Activated T-helper 9 cell treated with anti-CD3 and anti-CD28 coated beads, Interleukin-2, amount 50 U/mL, for 16 hours (primary cell): ENCODE results near the gene UCHL1.
"Not testable (repeated sequence)": the region's sequence is repeated elsewhere in the genome, so short reads cannot be mapped to it uniquely, and the experiment has no call there.

Experiments
- DNase-seq: peaks from one replicate; pipeline ENCODE4 v3.0.0-alpha.2; 2020; ENCODE audit warnings: low read depth

UCHL1 gene

DNA sequence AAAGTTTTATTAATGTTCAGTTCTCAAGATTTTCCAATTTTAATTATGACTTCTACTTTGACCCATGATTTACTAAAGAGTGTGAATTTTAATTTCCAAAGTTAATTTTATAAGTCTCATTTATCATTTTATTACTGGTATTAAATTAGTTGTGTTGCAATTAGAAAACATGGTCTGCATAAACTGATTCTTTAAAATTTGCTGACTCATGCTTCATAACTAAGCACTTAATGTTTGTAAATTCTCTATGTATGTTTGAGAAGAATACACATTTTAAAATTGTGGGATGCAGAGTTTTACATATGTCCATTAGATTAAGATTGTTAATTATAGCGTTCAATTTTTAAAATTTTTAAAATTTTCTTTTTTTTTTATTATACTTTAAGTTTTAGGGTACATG lies 20.2 kb upstream of the UCHL1 start:
- no peak for DNase-seq

- DNase-seq = no peak
Measured at GRCh38 chr4:41241919-41242318, 14.8 kb upstream of the UCHL1 start.

GRCh38 chr4:41245983-41246382 lies 10.7 kb upstream of the UCHL1 start:
- no peak for DNase-seq

DNA sequence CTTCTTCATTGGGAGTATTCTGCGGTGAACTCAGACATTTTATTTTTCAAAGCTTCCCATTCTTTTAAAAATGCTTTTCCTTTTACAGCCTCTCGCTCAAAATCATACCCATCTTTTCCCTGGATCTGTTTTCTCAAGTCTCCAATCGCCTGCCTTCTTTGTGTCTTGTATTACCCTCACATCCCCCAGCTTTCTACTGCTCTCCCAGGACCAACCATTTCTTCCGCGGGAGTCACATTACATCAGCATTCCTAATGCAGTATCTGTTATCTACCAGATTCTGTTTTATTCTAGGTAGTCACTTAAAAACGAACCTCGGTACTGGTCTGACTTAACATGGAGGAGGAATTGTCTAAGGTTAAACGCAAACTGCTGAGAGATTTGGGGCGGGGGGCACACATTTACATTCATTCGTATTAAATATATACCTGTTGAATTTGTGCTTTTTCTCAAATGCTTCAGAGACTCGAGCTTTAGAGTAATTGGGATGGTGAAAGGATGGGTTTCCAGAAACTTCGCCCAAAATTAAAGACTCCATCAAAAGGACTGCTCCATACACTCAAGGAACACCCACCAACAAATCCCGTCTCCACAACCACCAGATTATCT lies 493 bp upstream of the UCHL1 start:
- no peak for DNase-seq

DNA sequence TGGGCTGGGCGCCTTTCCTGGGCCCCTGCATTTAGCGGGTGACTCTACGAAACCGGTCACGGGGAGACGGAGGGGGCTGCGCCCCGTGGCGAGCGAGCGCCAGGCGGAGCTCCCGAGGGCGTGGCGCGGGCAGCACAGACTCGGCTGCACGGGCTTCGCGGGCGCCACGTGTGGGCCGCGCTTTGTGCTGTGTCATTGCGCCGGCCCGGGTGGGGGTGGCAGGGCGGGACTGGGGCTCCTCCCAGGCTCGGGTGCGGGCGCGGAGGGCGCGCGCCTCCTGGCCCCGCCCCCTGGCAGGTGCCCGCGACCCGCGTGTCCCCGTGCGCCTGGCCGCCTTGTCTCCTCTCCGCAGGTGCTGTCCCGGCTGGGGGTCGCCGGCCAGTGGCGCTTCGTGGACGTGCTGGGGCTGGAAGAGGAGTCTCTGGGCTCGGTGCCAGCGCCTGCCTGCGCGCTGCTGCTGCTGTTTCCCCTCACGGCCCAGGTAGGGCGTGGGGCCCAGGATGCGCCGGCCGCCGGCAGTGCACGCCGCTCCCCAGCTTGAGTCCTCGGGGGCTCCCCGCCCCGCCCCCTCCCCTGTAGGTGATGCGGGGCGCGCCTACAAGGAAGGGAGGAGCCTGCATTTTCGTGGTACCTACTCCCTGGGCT lies 651 bp downstream of the UCHL1 start:
- DNase-seq = no peak

DNA sequence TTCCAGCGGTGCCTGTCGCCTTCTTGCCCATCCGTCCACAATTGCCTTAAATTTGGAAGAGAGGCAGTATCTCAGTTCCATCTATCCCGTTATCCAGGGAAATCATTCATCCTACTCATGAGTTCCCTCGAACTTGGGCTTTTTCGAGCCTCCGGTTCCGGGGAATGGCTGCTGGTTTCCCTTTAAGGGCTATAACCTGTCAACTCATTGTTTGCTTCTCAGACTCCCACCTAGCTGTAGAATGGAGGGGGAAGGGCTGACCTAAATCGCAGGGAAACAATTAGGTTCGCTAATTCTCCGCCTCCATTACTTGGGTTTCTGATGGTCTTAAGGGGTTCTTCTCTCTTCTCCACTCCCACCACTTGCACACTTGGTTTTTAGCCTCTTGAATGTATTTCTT lies 1.2 kb downstream of the UCHL1 start:
- no peak for DNase-seq

DNA sequence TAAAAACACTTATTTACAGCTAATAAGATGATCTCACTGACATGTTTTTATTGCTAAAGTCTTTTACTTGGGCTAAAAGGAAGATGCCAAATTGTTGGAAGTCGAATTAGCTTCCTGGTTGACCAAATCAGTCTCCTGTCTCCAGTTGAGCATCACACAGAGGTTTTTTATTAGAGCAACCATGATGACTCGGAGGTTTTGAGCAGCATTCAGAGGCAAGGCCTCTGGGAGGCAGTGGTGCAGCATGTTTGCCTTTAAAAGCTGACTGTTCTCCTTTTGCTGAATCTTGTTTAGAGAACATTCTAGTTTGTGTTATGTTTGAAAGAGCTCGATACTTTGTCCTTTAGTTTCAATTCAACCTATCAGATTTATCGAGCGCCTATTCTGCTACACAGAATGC lies 2.1 kb downstream of the UCHL1 start:
- DNase-seq = no peak

GRCh38 chr4:41260116-41260733 lies 3.5 kb downstream of the UCHL1 start:
- DNase-seq = no peak

DNA sequence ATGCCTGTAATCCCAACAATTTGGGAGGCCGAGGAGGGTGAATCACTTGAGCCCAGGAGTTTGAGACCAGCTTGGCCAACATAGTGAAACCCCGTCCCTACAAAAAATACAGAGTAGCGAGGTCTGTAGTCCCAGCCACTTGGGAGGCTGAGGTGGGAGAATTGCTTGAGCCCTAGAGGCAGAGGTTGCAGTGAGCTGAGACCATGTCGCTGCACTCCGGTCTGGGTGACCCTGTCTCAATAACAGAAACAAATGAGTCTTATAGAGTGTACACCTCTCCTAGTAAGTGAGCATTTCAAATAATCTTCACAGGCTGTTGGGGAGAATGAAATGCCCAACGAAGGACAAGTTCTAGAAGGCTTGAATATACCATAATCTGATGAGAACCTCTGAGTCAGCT lies 5.5 kb downstream of the UCHL1 start:
- no peak for DNase-seq

DNA sequence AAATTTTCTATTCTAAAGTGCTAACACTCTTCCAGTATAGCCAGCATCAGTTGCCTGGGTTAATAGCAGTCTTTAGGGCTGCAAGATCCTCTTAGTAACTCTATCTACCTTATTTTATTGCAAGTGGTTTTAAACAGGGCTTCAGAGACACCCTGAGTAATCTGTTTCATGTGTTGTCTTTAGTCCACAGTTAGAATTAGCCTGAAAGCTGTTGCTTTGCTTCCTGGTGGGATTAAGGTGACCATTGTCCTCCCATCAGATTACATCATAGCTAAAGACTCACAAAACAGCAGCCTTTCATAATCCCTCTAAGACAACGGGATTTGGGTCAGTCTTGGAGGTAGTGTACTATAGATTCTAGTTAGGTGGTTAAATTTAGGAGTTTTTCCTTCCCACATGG lies 7.5 kb downstream of the UCHL1 start:
- no peak for DNase-seq

- no peak for DNase-seq
Measured at GRCh38 chr4:41267997-41268396, 11.3 kb downstream of the UCHL1 start.

DNA sequence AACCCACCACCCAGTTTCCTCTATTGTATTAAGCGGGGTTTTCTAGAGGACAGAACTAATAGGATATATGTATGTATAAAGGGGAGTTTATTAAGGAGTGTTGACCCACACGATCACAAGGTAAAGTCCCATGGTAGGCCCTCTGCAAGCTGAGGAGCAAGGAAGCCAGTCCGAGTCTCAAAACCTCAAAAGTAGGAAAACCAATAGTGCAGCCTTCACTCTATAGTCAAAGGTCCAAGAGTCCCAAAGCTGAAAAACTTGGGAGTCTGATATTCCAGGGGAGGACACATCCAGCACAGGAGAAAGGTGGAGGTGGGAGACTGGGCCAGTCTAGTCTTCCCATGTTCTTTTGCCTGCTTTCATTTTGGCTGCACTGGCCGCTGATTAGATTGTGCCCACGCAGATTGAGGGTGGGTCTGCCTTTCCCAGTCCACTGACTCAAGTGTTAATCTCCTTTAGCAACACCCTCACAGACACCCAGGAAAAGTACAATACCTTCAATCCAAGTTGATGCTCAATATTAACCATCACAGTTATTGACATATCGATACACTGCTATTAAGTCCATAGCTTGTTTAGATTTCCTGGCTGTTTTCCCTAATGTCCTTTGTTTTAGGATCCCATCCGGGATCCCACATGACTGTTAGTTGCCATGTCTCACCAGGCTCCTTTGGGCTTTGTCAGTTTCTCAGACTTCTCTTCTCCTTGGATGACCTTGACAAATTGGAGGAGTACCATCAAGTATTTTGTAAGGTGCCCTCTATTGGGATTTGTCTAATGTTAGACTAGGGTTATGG lies 12.2 kb downstream of the UCHL1 start:
- DNase-seq = no peak

GRCh38 chr4:41269682-41270081 lies 13.0 kb downstream of the UCHL1 start:
- no peak for DNase-seq

DNA sequence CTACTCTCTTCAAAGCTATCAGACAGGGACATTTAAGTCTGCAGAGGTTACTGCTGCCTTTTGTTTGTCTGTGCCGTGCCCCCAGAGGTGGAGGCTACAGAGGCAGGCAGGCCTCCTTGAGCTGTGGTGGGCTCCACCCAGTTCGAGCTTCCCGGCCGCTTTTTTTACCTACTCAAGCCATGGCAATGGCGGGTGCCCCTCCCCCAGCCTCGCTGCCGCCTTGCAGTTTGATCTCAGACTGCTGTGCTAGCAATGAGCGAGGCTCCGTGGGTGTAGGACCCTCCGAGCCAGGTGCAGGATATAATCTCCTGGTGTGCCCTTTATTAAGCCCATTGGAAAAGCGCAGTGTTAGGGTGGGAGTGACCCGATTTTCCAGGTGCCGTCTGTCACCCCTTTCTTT lies 19.2 kb downstream of the UCHL1 start:
- DNase-seq = not testable (repeated sequence)

DNA sequence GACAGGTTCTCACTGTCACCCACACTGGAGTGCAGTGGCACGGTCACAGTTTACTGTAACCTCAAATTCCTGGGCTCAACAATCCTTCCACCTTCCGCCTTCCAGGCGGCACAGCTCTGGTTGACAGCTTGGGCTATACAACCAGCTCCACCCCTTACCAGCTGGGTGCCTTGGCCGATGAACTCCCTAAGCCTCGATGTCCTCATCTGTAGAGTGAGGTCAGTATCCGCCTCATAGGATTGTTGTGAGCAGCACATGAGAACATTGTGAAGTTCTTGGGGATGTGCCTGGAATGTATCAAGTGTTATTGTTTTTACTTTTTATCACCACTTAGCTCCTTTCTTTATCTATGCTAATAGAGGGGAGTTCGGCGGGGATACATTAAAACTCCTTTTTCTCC lies 23.3 kb downstream of the UCHL1 start:
- DNase-seq = no peak

DNA sequence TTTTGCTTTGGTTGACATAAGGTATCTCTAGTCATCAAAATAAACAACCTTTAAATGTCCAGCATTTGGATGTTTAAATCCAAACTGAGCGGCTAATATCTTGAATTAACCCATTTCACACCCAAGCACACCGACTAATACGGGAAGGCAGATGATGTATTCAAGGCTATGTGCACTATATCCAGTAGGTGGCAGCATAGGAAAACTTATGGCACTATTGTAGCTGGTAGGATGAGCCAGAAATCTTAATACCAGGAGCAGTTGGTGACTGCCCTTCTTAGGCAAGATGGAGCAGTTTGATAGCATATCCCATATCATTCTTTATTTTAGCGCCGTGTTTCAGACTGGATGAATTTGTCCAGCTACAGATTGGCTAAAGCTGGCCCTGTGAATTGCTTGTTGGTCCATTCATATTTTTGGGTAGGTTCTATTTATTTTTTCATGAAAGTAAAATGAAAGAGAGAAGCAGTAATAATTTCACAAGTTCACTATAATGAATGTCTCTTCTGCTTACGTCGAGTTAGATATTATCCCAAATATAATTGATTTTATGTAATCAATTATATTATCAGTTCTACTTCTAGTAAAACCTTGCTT lies 24.4 kb downstream of the UCHL1 start:
- no peak for DNase-seq

DNA sequence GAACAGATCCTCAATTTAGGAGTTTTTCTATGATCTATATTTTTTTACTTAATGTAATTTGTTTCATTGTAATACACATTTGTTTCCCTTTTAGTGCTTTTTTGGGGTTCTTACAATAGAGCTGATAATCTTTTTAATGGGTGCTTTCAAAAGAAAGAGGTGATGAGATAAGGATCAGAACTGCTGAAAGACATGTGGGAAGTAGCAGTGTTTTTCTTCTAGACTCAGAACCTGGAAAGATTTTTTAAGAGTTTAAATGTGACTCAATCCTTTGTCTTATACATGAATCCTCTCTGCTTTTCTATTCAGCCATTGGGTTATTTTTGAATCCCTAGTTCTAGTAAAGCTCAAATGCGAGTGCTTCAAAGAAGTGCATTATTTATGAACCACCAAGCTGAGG lies 25.6 kb downstream of the UCHL1 start:
- no peak for DNase-seq

DNA sequence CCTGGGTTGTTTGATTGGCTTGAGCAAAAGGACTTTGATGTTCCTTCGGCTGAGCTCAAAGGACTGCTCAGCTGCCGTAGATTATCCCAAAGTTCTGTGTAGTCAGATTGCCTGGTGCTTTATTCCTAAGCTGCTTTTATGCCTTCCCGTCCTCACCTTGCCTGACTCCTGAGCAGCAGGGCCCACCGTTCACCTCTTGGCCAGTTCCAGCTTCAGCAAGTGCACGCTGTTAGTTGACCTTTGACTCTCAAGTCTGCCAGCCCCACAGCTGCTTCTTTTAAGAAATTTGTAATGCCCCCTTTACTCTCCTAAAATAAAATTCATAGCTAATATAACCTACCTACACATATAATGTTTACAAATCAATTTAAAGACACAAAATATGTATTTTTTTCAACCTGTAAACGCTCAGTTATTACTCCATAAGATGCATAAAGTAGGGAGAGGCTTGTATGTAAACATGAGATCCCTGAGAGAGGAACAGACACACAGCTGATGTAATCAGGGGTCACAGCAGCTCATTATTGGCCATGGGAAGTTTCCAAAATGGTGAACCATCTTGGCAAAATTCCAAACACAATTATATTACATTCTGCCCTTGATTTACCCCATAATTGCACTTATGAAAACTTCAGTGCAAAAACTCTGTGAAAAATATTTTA lies 28.6 kb downstream of the UCHL1 start:
- DNase-seq = no peak

DNA sequence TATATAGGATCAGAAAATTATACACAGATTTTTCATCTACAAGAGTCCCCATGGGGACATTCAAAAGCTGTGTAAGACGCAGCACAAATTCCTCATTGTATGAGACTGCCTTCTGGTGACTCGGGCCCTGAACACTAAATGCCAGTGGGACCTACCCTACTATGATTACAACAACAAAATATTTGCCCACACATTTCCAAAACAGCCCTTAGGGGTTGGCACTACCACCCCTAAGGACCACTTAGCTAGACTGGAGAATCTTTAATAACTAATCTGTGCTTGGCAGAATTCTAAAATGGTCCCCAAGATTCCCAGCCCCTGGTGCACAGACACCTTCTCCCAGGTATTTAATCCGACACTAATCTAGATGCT lies 29.1 kb downstream of the UCHL1 start:
- DNase-seq = no peak

GRCh38 chr4:41287005-41287404 lies 30.3 kb downstream of the UCHL1 start:
- no peak for DNase-seq

- DNase-seq = no peak
Measured at GRCh38 chr4:41287852-41288251, 31.1 kb downstream of the UCHL1 start.

DNA sequence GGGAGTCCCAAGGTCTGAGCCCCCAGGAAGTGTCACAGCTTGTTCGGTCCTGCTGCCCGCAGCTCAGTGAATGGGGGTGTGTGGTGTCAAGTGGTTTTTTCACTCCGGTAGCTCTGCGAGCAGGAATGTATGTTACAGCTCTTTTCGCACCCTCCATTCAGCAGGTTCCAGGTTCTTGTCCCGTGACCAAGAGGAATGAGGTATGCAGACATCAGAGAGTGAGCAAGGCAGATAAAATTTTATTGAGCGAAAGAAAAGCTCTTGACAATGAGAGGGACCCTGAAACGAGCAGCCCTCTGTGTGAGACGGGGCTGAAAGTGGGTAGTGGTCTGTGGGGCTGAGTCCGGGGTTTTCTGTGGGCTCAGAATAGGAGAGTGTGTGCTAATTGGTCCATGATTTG lies 31.5 kb downstream of the UCHL1 start:
- DNase-seq = no peak
